Fibroblast of pulmonary artery (primary cell): Measurements from ENCODE around the gene NR3C2.
A peak's percentile ranks its signal among the peaks of the same experiment; 100 is the strongest.

Experiments
- DNase-seq: peaks from one replicate; pipeline ENCODE4 v3.0.0-alpha.2; 2010; ENCODE audit warnings: low read depth
- H3K4me3 ChIP-seq: replicated peaks from 2 replicates; pipeline ENCODE4 v1.5.1; 2011; ENCODE audit warnings: low read depth, mild to moderate bottlenecking, control low read depth, low read length, moderate library complexity
- CTCF ChIP-seq: IDR thresholded peaks from 2 replicates; pipeline ENCODE4 v1.5.1; 2011; ENCODE audit warnings: mild to moderate bottlenecking, control low read depth, low read length, inconsistent platforms; ENCODE audit errors: missing control alignments

Gene NR3C2

DNA sequence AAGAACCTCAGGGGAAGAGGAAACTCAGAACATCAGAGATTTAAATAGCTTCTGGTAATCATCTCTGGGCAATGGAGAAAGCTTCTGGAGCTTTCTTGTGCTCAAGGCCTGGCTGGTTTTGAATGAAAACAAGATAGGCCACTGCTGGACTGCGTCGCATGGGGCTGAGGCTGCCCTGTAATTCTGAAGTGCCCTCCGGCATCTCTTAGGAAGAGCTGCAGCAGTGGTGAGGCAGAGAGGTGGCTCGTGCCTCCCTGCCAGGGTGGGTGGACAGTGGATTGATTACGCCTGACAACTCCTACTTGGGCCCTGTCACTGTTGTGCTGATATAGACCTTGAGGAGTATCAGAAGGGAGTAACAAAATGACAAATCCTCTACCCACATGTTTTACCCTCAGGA lies 279.7 kb downstream of the NR3C2 start:
- TF ChIP-seq CTCF = no peak
- DNase-seq = no peak
- H3K4me3 ChIP-seq = no peak overlapping the region

- TF ChIP-seq CTCF = no peak
- no peak overlapping the region for H3K4me3 ChIP-seq
- DNase-seq = no peak
Measured at GRCh38 chr4:148161601-148162000, 280.6 kb downstream of the NR3C2 start.

GRCh38 chr4:148159793-148160192 lies 282.4 kb downstream of the NR3C2 start:
- H3K4me3 ChIP-seq = no peak overlapping the region
- no peak for DNase-seq
- no peak for TF ChIP-seq CTCF

- H3K4me3 ChIP-seq = no peak overlapping the region
- TF ChIP-seq CTCF = no peak
- no peak for DNase-seq
Measured at GRCh38 chr4:148154769-148155168, 287.4 kb downstream of the NR3C2 start.

GRCh38 chr4:148152868-148153625 lies 289.2 kb downstream of the NR3C2 start:
- peak; percentile 11 for DNase-seq
- TF ChIP-seq CTCF = peak; percentile 1

DNA sequence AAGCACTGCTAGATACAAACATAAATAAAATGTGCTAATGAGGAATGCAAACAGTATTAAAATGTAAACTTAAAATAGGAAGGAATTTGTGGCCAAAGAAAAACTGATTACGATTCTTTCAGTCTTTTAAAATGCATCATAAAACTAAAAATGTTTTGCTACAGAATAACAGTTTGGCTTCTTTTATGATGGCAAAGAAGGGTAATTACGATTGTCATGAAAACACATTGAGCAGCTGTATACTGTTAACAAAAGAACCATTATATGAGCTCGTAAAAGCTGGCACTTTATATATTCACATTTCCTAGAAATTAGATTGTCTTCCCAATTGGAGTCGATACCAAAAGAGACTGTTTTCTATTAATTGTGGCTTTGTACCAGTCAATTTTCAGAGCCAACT lies 290.4 kb downstream of the NR3C2 start:
- DNase-seq = no peak
- no peak overlapping the region for H3K4me3 ChIP-seq
- no peak for TF ChIP-seq CTCF

More at GRCh38 chr4:148152868-148153625, 289.2 kb downstream of the NR3C2 start:
- no peak overlapping the region for H3K4me3 ChIP-seq

GRCh38 chr4:148145475-148145874 lies 296.7 kb downstream of the NR3C2 start:
- H3K4me3 ChIP-seq = no peak overlapping the region
- DNase-seq = no peak
- TF ChIP-seq CTCF = no peak
